ENCODE data around the gene HIC1. TPM values are rescaled to one million over a fixed set of nuclear protein-coding genes. Genes with fewer than 3 reads are reported as not detected.
A peak's percentile ranks its signal among the peaks of the same experiment; 100 is the strongest.

Gene HIC1
- total RNA-seq, 4 donors from 2014 or later: 2.1 to 14.1 (median 5.9) TPM

DNA sequence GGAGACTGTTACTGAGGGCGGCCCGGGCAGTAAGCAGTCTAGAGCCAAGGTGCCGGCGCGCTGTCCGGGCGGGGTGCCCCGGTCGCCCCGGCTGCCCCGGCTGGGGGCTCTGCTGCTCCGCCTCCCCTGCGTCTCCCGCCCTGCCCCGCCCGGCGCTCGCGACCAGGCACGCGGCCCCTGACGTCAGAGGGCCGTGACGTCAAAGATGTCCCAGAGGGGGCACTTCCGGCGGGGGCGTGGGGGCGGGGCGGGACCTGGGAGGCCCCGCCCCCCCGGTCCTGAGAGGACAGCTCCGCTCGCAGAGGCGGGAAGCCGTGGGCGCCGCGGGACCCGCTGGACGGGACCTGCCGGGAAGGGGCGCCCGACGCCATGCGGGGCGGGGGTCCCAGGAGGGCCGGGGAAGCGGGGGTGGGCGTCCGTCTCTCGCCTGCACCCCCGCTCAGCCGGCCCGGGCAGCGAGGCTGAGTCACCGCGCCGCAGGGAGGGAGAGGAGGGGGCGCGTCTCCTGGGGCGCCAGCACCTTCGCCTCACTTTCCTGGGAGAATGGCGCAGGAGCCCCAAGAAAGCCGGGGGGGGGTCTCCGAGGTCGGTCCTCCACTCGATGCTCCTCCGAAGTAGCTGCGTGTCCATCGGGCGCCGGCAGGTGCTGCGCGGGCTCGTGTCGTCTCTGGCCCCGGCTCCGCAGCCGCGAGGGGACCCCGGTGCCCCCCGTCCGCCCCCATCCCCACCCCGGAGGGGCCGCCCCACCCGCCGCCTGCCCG lies 4.4 kb upstream of the HIC1 start:
- TF ChIP-seq, protein P1, sequence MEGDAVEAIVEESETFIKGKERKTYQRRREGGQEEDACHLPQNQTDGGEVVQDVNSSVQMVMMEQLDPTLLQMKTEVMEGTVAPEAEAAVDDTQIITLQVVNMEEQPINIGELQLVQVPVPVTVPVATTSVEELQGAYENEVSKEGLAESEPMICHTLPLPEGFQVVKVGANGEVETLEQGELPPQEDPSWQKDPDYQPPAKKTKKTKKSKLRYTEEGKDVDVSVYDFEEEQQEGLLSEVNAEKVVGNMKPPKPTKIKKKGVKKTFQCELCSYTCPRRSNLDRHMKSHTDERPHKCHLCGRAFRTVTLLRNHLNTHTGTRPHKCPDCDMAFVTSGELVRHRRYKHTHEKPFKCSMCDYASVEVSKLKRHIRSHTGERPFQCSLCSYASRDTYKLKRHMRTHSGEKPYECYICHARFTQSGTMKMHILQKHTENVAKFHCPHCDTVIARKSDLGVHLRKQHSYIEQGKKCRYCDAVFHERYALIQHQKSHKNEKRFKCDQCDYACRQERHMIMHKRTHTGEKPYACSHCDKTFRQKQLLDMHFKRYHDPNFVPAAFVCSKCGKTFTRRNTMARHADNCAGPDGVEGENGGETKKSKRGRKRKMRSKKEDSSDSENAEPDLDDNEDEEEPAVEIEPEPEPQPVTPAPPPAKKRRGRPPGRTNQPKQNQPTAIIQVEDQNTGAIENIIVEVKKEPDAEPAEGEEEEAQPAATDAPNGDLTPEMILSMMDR (IDR thresholded peaks at IDR 0.05): peak in 1 of 6 experiments; percentile 12
- TF ChIP-seq POLR2A (IDR thresholded peaks at IDR 0.05): no peak
- Histone ChIP-seq H3K36me3 (no peaks in the 10 kb centered on the region), H3K4me3 (peak overlapping the region; percentile 55 to 95 (median 70)), H3K27me3 (peaks cover 0 to 48% (median 5%) of the 10 kb centered on the region in 4 donors), H3K9me3 (no peaks in the 10 kb centered on the region), H3K4me1 (peaks cover 34 to 57% (median 34%) of the 10 kb centered on the region in 3 donors), H3K27ac (peak overlapping the region; percentile 26 to 79 (median 72))
- intact Hi-C loops (cut with DNase I): no loop called here
- no peak for DNase-seq
- WGBS, 2 donors: 3% methylated on average over 11 of the region's 88 CpGs; no CpG with 5 or more reads in 1 of the 2 donors

DNA sequence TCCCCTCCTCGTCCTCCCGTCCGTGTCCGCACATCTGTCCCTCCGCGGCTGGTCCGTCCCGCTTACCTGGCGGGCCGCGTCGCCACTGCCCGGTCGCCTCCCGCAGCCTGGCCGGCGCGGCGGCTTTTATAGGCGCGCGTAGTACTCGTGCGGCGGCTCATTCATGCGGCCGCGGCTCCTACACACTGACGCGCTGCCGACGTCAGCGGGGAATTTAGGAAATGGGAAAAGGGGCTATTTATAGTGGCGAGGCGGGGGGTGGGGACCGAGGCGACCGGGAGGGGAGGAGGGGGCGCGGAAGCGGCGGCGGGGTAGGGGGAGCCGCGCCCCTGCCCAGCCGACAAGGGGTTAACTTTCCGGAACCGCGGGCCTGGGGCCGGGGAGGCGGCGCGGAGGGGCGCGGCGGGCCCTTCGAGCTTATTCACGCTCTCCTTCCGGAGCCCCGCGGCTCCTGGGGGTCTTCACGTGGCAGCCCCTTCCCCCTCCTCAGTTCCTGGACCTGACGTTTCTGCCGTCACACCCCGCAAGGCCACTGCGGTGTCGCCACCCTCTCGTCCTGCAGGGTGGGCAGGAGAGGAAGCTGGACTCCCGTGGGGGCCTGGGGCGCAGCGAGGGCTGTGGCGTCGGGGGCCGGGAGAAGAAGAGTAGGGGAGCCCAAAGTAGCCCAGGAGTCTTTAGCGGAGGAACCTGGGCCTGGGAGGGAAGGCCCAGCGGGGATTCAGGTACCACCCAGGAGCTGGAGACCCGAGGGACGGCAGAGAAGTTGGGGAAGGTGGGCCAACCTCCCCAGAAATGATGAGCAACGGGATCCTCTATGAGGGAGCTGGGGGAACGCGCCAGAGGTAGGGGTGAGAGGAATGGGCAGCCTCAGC lies 3.6 kb upstream of the HIC1 start:
- Histone ChIP-seq H3K27ac (peak overlapping the region in 3 of 4 donors; percentile 26 to 79 (median 70)), H3K9me3 (no peaks in the 10 kb centered on the region), H3K36me3 (no peaks in the 10 kb centered on the region), H3K4me1 (peaks cover 36 to 64% (median 41%) of the 10 kb centered on the region in 3 donors), H3K4me3 (peak overlapping the region; percentile 55 to 95 (median 70)), H3K27me3 (peaks cover 0 to 57% (median 5%) of the 10 kb centered on the region in 4 donors)
- no peak for DNase-seq
- 21 to 39% methylated on average over 7 to 29 of the region's 81 CpGs for WGBS, 2 donors
- intact Hi-C loops (cut with DNase I): no loop called here
- TF ChIP-seq POLR2A (IDR thresholded peaks at IDR 0.05): no peak
- TF ChIP-seq, protein P1 (IDR thresholded peaks at IDR 0.05): no peak

DNA sequence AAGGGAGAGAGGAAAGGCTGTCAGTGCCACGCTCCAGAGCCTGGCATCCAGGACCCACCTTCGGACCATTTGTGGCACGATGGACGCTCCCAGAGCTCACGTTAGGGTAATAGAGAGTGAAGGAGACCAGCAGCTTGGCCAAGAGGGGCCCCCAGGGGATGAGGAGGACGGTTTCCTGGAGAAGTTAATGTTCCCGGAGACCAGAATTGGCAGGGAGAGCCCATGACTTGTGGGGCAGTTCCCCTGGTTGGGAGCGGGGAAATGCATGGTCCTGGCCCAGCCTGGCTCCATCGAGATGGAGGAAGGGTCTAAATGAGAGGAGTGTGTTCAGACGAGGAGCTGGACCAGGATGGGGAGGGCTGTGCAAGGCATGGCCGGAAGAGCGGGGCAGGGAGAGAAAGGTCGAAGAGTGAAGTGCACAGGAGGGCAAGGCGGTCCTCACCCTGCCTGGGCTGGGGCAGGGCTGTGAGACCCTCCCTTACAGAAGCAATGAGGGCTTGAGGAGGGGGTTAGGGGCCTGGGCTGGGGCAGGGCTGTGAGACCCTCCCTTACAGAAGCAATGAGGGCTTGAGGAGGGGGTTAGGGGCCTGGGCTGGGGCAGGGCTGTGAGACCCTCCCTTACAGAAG lies 2.9 kb upstream of the HIC1 start:
- Histone ChIP-seq H3K27me3 (peaks cover 0 to 64% (median 7%) of the 10 kb centered on the region in 4 donors), H3K4me3 (no peak overlapping the region), H3K27ac (peak overlapping the region in 1 of 4 donors; percentile 79), H3K4me1 (peaks cover 40 to 72% (median 49%) of the 10 kb centered on the region in 3 donors), H3K36me3 (no peaks in the 10 kb centered on the region), H3K9me3 (no peaks in the 10 kb centered on the region)
- WGBS, 2 donors: 42 to 50% methylated on average over 14 of the region's 14 CpGs
- DNase-seq: no peak
- TF ChIP-seq POLR2A (IDR thresholded peaks at IDR 0.05): no peak
- TF ChIP-seq, protein P1 (IDR thresholded peaks at IDR 0.05): no peak
- intact Hi-C loops (cut with DNase I): no loop called here

DNA sequence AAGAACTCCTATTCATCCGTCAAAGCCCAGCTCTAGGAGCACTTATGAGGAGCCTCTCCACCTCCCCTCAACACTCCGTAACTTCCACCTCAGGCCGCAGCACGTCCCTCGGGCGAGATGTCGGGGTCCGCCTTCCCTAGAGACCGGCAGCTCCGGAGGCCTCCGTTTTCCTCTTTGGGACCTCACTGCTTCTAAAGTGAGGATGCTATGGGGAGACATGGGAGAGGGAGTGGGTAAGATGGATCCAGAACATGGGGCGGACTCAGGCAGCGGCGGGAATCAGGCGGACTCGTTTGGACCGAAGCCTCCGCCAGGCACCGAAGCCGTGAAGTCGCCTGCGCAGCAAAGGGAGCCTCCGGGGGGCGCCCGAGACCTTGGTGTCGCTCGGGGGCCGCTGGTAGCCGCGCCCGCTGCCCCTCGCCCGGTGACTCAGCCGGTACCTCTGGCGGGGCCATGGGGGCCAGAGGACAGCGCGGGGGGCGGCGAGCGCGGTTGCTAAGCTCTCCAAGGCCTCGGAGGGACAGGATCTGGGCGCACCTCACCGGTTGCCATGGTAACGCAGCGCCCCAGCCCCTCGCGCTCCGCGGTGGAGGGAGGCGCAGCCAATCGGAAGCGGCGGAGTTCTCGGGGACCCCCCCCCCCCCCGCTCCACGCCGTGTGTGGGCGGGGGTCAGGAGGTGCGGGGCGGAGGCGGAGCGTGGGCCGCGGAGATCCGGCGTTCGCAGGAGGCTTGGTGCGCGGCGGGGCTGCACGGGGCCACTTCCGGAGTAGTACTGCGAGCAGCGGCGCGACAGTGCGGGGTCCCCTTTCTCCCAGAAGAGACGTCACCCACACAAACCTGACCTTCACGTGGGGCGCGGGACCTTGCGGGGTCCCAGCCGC lies 1.3 kb upstream of the HIC1 start:
- TF ChIP-seq POLR2A (IDR thresholded peaks at IDR 0.05): no peak
- TF ChIP-seq, protein P1 (IDR thresholded peaks at IDR 0.05): peak; percentile 15 to 62 (median 53)
- H3K27me3 ChIP-seq: peaks cover 0 to 80% (median 7%) of the 10 kb centered on the region in 4 donors
- H3K27ac ChIP-seq: peak overlapping the region; percentile 77 to 93 (median 90)
- H3K36me3 ChIP-seq: no peaks in the 10 kb centered on the region
- no peaks in the 10 kb centered on the region for H3K9me3 ChIP-seq
- peak overlapping the region; percentile 23 to 74 (median 58) for H3K4me3 ChIP-seq
- intact Hi-C loops (cut with DNase I): no loop called here
- peaks cover 46 to 85% (median 64%) of the 10 kb centered on the region in 3 donors for H3K4me1 ChIP-seq
- DNase-seq: no peak
- WGBS, 2 donors: 2 to 9% methylated on average over 5 to 14 of the region's 84 CpGs
